A673 (cell line): ENCODE data around the gene ITIH5. TPM values are rescaled to one million over a fixed set of nuclear protein-coding genes. Genes with fewer than 3 reads are reported as not detected.
"Not testable (repeated sequence)": the region's sequence is repeated elsewhere in the genome, so short reads cannot be mapped to it uniquely, and the experiment has no call there.

Experiments used
- Bru-seq: library from RNA; stranded (reverse); fragments of 400-500 nt; gene quantifications from one replicate; lab custom pipeline; 2021; lab: Mats Ljungman, UMichigan
- BruChase-seq, 2 experiments: library from RNA; stranded (reverse); fragments of 400-500 nt; gene quantifications; one replicate each; lab custom pipeline; 2021; lab: Mats Ljungman, UMichigan
- BruUV-seq: library from RNA; stranded (reverse); fragments of 400-500 nt; replicated peaks from 2 replicates; lab custom pipeline; 2021; lab: Mats Ljungman, UMichigan
- CTCF ChIA-PET: fragments of 300-600 bp; sonication (Branson Sonifier 250); formaldehyde crosslinking; loops from one replicate; lab custom pipeline; 2022; ENCODE audit warnings: antibody characterized with exemption; lab: Charles Lee
- POLR2A ChIA-PET: fragments of 300-600 bp; sonication (Branson Sonifier 250); formaldehyde crosslinking; loops from one replicate; lab custom pipeline; 2022; ENCODE audit warnings: antibody characterized with exemption; ENCODE audit not compliant: low non-redundant PET; lab: Charles Lee
- DNase-seq: peaks from one replicate; pipeline ENCODE4 v3.0.0-alpha.2; 2015; ENCODE audit warnings: low spot score
- H3K27ac ChIP-seq: fragments of 200-600 bp; sonication (generic); 2 replicates; pipeline ENCODE4 v1.5.1; 2016; ENCODE audit warnings: mixed run types, low read depth, mild to moderate bottlenecking, mixed read lengths, antibody characterized with exemption, low read length; ENCODE audit not compliant: poor library complexity, severe bottlenecking
- H3K27me3 ChIP-seq: fragments of 200-600 bp; sonication (generic); replicated peaks from 2 replicates; pipeline ENCODE4 v1.6.1; 2017; ENCODE audit warnings: mixed run types, low read depth, mild to moderate bottlenecking, mixed read lengths, antibody characterized with exemption, low read length; ENCODE audit not compliant: insufficient read depth, poor library complexity
- H3K36me3 ChIP-seq: fragments of 200-600 bp; sonication (generic); 2 replicates; pipeline ENCODE4 v1.6.1; 2016; ENCODE audit warnings: mixed run types, mild to moderate bottlenecking, mixed read lengths, antibody characterized with exemption, low read length; ENCODE audit not compliant: insufficient read depth, poor library complexity, severe bottlenecking
- H3K4me1 ChIP-seq: fragments of 200-600 bp; sonication (generic); 2 replicates; pipeline ENCODE4 v1.6.1; 2017; ENCODE audit warnings: mixed run types, mild to moderate bottlenecking, mixed read lengths, antibody characterized with exemption, low read length; ENCODE audit not compliant: insufficient read depth, poor library complexity, severe bottlenecking
- H3K4me3 ChIP-seq: fragments of 200-600 bp; sonication (generic); 2 replicates; pipeline ENCODE4 v1.5.1; 2016; ENCODE audit warnings: low read depth, mixed run types, mild to moderate bottlenecking, mixed read lengths, low read length; ENCODE audit not compliant: poor library complexity, severe bottlenecking
- H3K9me3 ChIP-seq: fragments of 200-600 bp; sonication (generic); 2 replicates; pipeline ENCODE4 v1.6.1; 2016; ENCODE audit warnings: mixed run types, low read depth, mild to moderate bottlenecking, mixed read lengths, antibody characterized with exemption, low read length; ENCODE audit not compliant: poor library complexity, severe bottlenecking
- CTCF ChIP-seq: fragments of 300-800, 200-600 bp; sonication (generic); conservative IDR thresholded peaks from 2 replicates; pipeline ENCODE4 v1.5.1; 2017; ENCODE audit warnings: low read depth, mild to moderate bottlenecking, antibody characterized with exemption, low read length, moderate library complexity, mixed read lengths
- EZH2 ChIP-seq: fragments of 200-600 bp; sonication (generic); IDR thresholded peaks from 2 replicates; pipeline ENCODE4 v1.6.1; 2017; ENCODE audit warnings: borderline replicate concordance, low read depth, mild to moderate bottlenecking, mixed read lengths, antibody characterized with exemption, low read length; ENCODE audit not compliant: poor library complexity, severe bottlenecking
- intact Hi-C: fragments of 100-400 bp; cut with micrococcal nuclease; formaldehyde crosslinking; loops from one replicate; pipeline ENCODE4 v1.10.0; 2022; ENCODE audit not compliant: unreplicated experiment
- long read RNA-seq: library from polyadenylated mRNA; stranded (forward); transcript quantifications from one replicate; pipeline ENCODE4 v2.0.0, GENCODE V29; 2022
- total RNA-seq: library from RNA; stranded (reverse); gene quantifications from 2 replicates; pipeline ENCODE4 v1.2.3, GENCODE V29; 2021

Gene ITIH5
- not detected in 2 replicates for total RNA-seq
- Bru-seq, nascent RNA, result percentile 5 among the genes with signal in this experiment
- BruChase-seq, experiment 1, labeled RNA remaining after a 2-hour chase, result percentile 3 among the genes with signal in this experiment
- BruChase-seq, experiment 2, labeled RNA remaining after a 6-hour chase, result percentile 5 among the genes with signal in this experiment
- long read RNA-seq, result 0 reads

GRCh38 chr10:7666253-7667023 lies at the start of gene ITIH5:
Gene ITIH5, minus strand, starts transcription at chr10:7666966. Its CDS starts 74 bp downstream, at chr10:7666892.
- ChIA-PET CTCF (no interaction called here), POLR2A (no interaction called here)
- Histone ChIP-seq H3K4me3 (peak within 1 kb of the TSS; percentile 44), H3K36me3 (no peaks in the 10 kb centered on the region), H3K9me3 (no peaks in the 10 kb centered on the region), H3K4me1 (peaks cover 12% of the 10 kb centered on the region), H3K27me3 (peaks cover 62% of the 10 kb centered on the region), H3K27ac (no peak within 1 kb of the TSS)
- DNase-seq, result no peak
- BruUV-seq, result no TSS peak
- intact Hi-C loops, result no loop called here
- TF ChIP-seq EZH2 (no peak), CTCF (no peak)

DNA sequence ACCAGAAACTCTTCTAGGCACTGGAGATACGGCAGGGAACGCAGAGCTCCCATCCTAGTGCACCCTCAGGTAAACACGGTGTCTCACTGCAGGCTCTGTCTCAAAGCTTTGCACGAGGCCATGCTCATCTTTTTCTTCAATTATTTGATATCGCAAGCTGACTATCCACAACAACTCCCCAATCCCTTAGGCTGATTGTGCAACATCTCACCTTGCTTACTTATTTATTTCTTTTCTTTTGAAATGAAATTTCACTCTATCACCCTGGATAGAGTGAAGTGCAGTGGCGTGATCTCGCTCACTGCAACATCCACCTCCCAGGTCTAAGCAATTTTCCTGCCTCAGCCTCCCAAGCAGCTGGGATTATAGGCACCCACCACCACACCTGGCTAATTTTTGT lies 48.7 kb upstream of the ITIH5 start:
- peaks cover 9% of the 10 kb centered on the region for H3K27me3 ChIP-seq
- H3K4me3 ChIP-seq, result no peak overlapping the region
- BruUV-seq, result no TSS peak
- no peak overlapping the region for H3K27ac ChIP-seq
- no peaks in the 10 kb centered on the region for H3K9me3 ChIP-seq
- H3K36me3 ChIP-seq, result no peaks in the 10 kb centered on the region
- no peaks in the 10 kb centered on the region for H3K4me1 ChIP-seq
- no peak for TF ChIP-seq EZH2
- TF ChIP-seq CTCF, result no peak
- CTCF ChIA-PET, result no interaction called here
- intact Hi-C loops, result no loop called here
- POLR2A ChIA-PET, result no interaction called here
- DNase-seq, result no peak

DNA sequence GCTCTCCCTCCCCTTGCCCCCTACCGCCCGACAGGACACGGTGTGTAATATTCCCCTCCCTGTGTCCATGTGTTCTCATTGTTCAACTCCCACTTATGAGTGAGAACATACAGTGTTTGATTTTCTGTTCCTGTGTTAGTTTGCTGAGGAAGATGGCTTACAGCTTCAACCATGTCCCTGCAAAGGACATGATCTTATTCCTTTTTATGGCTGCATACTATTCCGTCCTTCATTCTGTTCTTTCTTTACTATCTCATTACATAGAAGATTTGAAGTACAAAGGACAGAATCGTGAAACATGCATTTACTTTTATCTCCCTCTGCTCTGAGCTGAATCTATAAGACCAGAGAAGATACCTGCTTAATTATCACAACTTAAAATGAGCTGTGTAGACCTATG lies 44.3 kb upstream of the ITIH5 start:
- BruUV-seq, H3K4me1 ChIP-seq, CTCF ChIA-PET, POLR2A ChIA-PET, H3K9me3 ChIP-seq, H3K36me3 ChIP-seq, H3K27ac ChIP-seq, H3K4me3 ChIP-seq, DNase-seq, intact Hi-C loops: not testable (repeated sequence)
- H3K27me3 ChIP-seq, result peaks cover 18% of the 10 kb centered on the region
